DND-41 (cell line): ENCODE results near the gene HINT1.

Experiments used
- ATAC-seq: fragments of 200-7000 bp; cut with Tn5 transposase; 3 replicates; pipeline ENCODE4 v1.9.1; 2021; ENCODE audit warnings: low read depth; ENCODE audit not compliant: insufficient read depth
- DNase-seq: peaks from one replicate; pipeline ENCODE4 v3.0.0-alpha.2; 2020
- H2AFZ ChIP-seq: 2 replicates; pipeline ENCODE4 v1.6.0; 2012; ENCODE audit warnings: low read depth, low read length
- H3K27ac ChIP-seq: 2 replicates; pipeline ENCODE4 v1.5.1; 2012; ENCODE audit warnings: low read length, inconsistent platforms
- H3K27me3 ChIP-seq: fragments of 200-600 bp; sonication (generic); 2 replicates; pipeline ENCODE4 v1.6.0; 2012; ENCODE audit warnings: low read length, mild to moderate bottlenecking, inconsistent platforms; ENCODE audit not compliant: insufficient read depth, poor library complexity
- H3K36me3 ChIP-seq: 2 replicates; pipeline ENCODE4 v1.5.1; 2012; ENCODE audit warnings: low read length, inconsistent platforms; ENCODE audit not compliant: insufficient read depth
- H3K4me1 ChIP-seq: 2 replicates; pipeline ENCODE4 v1.5.1; 2012; ENCODE audit warnings: mild to moderate bottlenecking, low read length; ENCODE audit not compliant: insufficient read depth
- H3K4me2 ChIP-seq: 2 replicates; pipeline ENCODE4 v1.6.0; 2012; ENCODE audit warnings: mild to moderate bottlenecking, moderate library complexity, low read length, inconsistent platforms; ENCODE audit not compliant: insufficient read depth
- H3K4me3 ChIP-seq, 2 experiments: fragments of 200-600 bp in 1 of 2; shearing (Covaris generic) in 1 of 2; 2 replicates each; pipeline ENCODE4 v1.5.1; 2012 to 2016; ENCODE audit warnings: inconsistent platforms in 2 of 2, low read length in 2 of 2, mild to moderate bottlenecking in 2 of 2, low read depth in 1 of 2, moderate library complexity in 1 of 2
- H3K79me2 ChIP-seq: 2 replicates; pipeline ENCODE4 v1.6.0; 2012; ENCODE audit warnings: low read length, inconsistent platforms; ENCODE audit not compliant: insufficient read depth
- H3K9ac ChIP-seq: 2 replicates; pipeline ENCODE4 v1.6.0; 2012; ENCODE audit warnings: low read depth, mild to moderate bottlenecking, inconsistent platforms, low read length, moderate library complexity
- H3K9me3 ChIP-seq: 2 replicates; pipeline ENCODE4 v1.5.1; 2012; ENCODE audit warnings: low read length, moderate library complexity, mild to moderate bottlenecking, inconsistent platforms; ENCODE audit not compliant: insufficient read depth, severe bottlenecking
- H4K20me1 ChIP-seq: 2 replicates; pipeline ENCODE4 v1.6.0; 2012; ENCODE audit warnings: low read length; ENCODE audit not compliant: insufficient read depth
- EZH2 ChIP-seq: IDR thresholded peaks from 3 replicates; pipeline ENCODE4 v1.6.1; 2012; ENCODE audit warnings: borderline replicate concordance, low read depth, mild to moderate bottlenecking, moderate library complexity, low read length, inconsistent platforms; ENCODE audit not compliant: severe bottlenecking
- TF ChIP-seq, protein P1 (sequence below): IDR thresholded peaks from 2 replicates; pipeline ENCODE4 v1.5.1; 2012; ENCODE audit warnings: borderline replicate concordance, low read length, moderate library complexity, mild to moderate bottlenecking; ENCODE audit not compliant: poor library complexity, severe bottlenecking; ENCODE audit errors: extremely low read depth

The HINT1 gene

GRCh38 chr5:131109540-131110255, 55.4 kb downstream of the HINT1 start:
- Histone ChIP-seq H3K4me2 (no peak overlapping the region), H3K36me3 (no peaks in the 10 kb centered on the region), H3K9ac (no peak overlapping the region), H3K79me2 (no peaks in the 10 kb centered on the region), H3K4me3 (no peak overlapping the region), H4K20me1 (no peaks in the 10 kb centered on the region), H3K27ac (no peak overlapping the region), H3K4me1 (no peaks in the 10 kb centered on the region), H3K27me3 (no peaks in the 10 kb centered on the region), H3K9me3 (no peaks in the 10 kb centered on the region), H2AFZ (no peak overlapping the region)
- DNase-seq (peak; percentile 35), ATAC-seq (peak; percentile 81)
- TF ChIP-seq, protein P1, sequence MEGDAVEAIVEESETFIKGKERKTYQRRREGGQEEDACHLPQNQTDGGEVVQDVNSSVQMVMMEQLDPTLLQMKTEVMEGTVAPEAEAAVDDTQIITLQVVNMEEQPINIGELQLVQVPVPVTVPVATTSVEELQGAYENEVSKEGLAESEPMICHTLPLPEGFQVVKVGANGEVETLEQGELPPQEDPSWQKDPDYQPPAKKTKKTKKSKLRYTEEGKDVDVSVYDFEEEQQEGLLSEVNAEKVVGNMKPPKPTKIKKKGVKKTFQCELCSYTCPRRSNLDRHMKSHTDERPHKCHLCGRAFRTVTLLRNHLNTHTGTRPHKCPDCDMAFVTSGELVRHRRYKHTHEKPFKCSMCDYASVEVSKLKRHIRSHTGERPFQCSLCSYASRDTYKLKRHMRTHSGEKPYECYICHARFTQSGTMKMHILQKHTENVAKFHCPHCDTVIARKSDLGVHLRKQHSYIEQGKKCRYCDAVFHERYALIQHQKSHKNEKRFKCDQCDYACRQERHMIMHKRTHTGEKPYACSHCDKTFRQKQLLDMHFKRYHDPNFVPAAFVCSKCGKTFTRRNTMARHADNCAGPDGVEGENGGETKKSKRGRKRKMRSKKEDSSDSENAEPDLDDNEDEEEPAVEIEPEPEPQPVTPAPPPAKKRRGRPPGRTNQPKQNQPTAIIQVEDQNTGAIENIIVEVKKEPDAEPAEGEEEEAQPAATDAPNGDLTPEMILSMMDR = peak; percentile 85
- no peak for TF ChIP-seq EZH2
